ENCODE results near the gene SDC1.

DNA sequence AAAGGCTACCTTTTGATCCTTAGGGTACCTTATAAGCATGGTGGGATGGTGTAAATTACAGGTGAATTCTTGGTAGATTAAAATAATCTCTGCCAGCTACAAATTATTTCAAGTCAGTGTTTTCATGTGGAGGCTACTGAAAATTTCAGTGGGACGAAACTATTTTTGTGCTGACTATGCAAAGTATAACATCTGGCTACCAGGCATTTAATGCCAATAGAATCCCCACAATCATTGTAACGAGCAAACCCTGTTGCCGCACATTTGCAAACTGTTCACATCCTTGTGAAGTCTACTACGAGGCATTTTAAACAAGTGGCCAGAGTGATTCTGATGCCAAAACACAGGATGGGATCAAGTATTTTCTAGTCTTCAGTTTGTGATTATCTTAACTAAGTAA lies 48.1 kb upstream of the SDC1 start:
- TF ChIP-seq, protein P1, sequence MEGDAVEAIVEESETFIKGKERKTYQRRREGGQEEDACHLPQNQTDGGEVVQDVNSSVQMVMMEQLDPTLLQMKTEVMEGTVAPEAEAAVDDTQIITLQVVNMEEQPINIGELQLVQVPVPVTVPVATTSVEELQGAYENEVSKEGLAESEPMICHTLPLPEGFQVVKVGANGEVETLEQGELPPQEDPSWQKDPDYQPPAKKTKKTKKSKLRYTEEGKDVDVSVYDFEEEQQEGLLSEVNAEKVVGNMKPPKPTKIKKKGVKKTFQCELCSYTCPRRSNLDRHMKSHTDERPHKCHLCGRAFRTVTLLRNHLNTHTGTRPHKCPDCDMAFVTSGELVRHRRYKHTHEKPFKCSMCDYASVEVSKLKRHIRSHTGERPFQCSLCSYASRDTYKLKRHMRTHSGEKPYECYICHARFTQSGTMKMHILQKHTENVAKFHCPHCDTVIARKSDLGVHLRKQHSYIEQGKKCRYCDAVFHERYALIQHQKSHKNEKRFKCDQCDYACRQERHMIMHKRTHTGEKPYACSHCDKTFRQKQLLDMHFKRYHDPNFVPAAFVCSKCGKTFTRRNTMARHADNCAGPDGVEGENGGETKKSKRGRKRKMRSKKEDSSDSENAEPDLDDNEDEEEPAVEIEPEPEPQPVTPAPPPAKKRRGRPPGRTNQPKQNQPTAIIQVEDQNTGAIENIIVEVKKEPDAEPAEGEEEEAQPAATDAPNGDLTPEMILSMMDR (conservative IDR thresholded peaks at IDR 0.05), result no peak
- no peak for TF ChIP-seq ZFX (IDR thresholded peaks at IDR 0.05)

Measured in C4-2B (cell line).